ENCODE measurements around the gene PTPN6. TPM values are rescaled to one million over a fixed set of nuclear protein-coding genes. Genes with fewer than 3 reads are reported as not detected.
A peak's percentile ranks its signal among the peaks of the same experiment; 100 is the strongest.

PTPN6 gene
- total RNA-seq, 1 experiment from 2014 or later: 19.8 TPM

DNA sequence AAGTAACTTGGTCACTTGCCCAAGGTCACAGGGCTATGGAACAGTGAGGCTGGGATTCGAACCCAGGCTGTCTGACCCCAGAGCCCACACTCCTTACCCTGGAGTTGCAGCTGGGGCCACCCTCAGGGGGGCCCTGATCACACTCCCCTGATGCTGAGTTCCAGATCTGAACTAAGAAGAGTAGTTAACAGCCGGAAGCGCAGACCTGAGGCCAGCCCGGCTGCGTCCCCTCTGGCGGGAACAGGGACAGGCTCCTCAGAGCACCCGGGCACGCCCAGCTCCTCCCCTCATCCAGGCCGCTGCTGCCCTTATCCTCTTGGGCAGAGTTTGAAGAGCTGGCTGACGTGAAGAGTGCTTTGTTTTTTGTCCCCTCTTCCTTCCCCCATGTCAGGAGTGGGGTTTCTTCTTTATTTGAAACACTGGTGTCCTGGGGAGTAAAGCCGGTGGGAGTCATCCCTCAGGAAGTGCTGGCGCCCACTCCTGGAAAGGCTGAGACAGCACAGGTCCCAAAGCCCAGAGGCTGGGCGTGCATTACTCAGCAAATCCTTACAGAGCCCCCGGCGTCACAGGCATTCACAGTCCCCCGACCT, 10.6 kb downstream of the PTPN6 start:
- H3K23me2 ChIP-seq (ENCODE audit: insufficient read length, low read depth, low read length, poor library complexity, severe bottlenecking): peaks cover 17% of the 10 kb centered on the region
- H3K4me2 ChIP-seq (ENCODE audit: insufficient read depth, insufficient read length, low read length): peak overlapping the region; percentile 72
- DNase-seq: peak; percentile 92
- Mint-ChIP-seq H3K4me1 (peaks cover 45 to 60% of the 10 kb centered on the region in 2 experiments), H3K4me3 (peak overlapping the region; percentile 68 to 82), H3K27me3 (ENCODE audit: low read depth) (no peaks in the 10 kb centered on the region; the same call in 1 of the 2 replicates), H3K36me3 (ENCODE audit: insufficient read depth in 1 of 3, low read depth in 3 of 3) (peaks cover 14 to 28% (median 17%) of the 10 kb centered on the region in 3 experiments; a peak in 6 of 7 replicates), H3K27ac (peak overlapping the region; percentile 98 to 99 (median 99)), H3K9me3 (no peaks in the 10 kb centered on the region)
- no peaks in the 10 kb centered on the region for H3K27me3 ChIP-seq (ENCODE audit: insufficient read depth, low read length)
- peak overlapping the region; percentile 78 for H3K18ac ChIP-seq (ENCODE audit: insufficient read length, low read depth, low read length)
- no peak overlapping the region for H3K23ac ChIP-seq (ENCODE audit: insufficient read length, low read depth, low read length)
- H3K56ac ChIP-seq (ENCODE audit: insufficient read length, low read depth, low read length): no peak overlapping the region
- no peak overlapping the region for H3T11ph ChIP-seq (ENCODE audit: low read length)
- no CpG with 5 or more reads among the region's 16 CpGs for WGBS (ENCODE audit: extremely low coverage, insufficient read length, low lambda C conversion rate)
- peaks cover 2% of the 10 kb centered on the region for H4K20me1 ChIP-seq (ENCODE audit: control insufficient read depth, insufficient read depth, insufficient read length)
- TF ChIP-seq, protein P1, sequence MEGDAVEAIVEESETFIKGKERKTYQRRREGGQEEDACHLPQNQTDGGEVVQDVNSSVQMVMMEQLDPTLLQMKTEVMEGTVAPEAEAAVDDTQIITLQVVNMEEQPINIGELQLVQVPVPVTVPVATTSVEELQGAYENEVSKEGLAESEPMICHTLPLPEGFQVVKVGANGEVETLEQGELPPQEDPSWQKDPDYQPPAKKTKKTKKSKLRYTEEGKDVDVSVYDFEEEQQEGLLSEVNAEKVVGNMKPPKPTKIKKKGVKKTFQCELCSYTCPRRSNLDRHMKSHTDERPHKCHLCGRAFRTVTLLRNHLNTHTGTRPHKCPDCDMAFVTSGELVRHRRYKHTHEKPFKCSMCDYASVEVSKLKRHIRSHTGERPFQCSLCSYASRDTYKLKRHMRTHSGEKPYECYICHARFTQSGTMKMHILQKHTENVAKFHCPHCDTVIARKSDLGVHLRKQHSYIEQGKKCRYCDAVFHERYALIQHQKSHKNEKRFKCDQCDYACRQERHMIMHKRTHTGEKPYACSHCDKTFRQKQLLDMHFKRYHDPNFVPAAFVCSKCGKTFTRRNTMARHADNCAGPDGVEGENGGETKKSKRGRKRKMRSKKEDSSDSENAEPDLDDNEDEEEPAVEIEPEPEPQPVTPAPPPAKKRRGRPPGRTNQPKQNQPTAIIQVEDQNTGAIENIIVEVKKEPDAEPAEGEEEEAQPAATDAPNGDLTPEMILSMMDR (conservative IDR thresholded peaks at IDR 0.05): peak; percentile 73
- H3K9me3 ChIP-seq (ENCODE audit: control insufficient read depth, low read depth, low read length): no peaks in the 10 kb centered on the region
- H2BK15ac ChIP-seq (ENCODE audit: low read depth, low read length): no peak overlapping the region
- H3K4ac ChIP-seq (ENCODE audit: low read depth, low read length): no peak overlapping the region
- peak overlapping the region; percentile 70 for H3K27ac ChIP-seq (ENCODE audit: insufficient read length, low read depth, low read length)
- no peaks in the 10 kb centered on the region for H3K79me1 ChIP-seq (ENCODE audit: insufficient read depth, low read depth, low read length, poor library complexity, severe bottlenecking)
- no peaks in the 10 kb centered on the region; the same call in 1 of the 2 replicates for H3K79me2 ChIP-seq (ENCODE audit: insufficient read depth, low read length)
- H4K91ac ChIP-seq (ENCODE audit: insufficient read length, low read depth, low read length): peak overlapping the region; percentile 11
- H2BK5ac ChIP-seq (ENCODE audit: insufficient read length, low read length): no peak overlapping the region
- H3K4me1 ChIP-seq (ENCODE audit: insufficient read depth, low read length): peaks cover 6% of the 10 kb centered on the region; the same call in 1 of the 2 replicates
- no peak overlapping the region for H2BK12ac ChIP-seq (ENCODE audit: insufficient read length, low read depth, low read length)
- no peak overlapping the region for H4K8ac ChIP-seq (replicated peaks; ENCODE audit: insufficient read length, low read depth, low read length)
- no peak overlapping the region for H2BK120ac ChIP-seq (ENCODE audit: low read depth, low read length, poor library complexity, severe bottlenecking)
- H2AK5ac ChIP-seq (ENCODE audit: insufficient read length, low read length): no peak overlapping the region
- H3K14ac ChIP-seq (ENCODE audit: insufficient read depth, low read length): peak overlapping the region; percentile 39
- H3K9ac ChIP-seq (ENCODE audit: extremely low read depth, insufficient read length, low read length): peak overlapping the region; percentile 28
- H2BK20ac ChIP-seq (ENCODE audit: low read depth, low read length, poor library complexity, severe bottlenecking): no peak overlapping the region
- H2AFZ ChIP-seq (ENCODE audit: low read length): no peak overlapping the region
- H4K5ac ChIP-seq (ENCODE audit: insufficient read length, low read depth, low read length): peak overlapping the region; percentile 85

All from H9 (cell line).